Neutrophil (primary cell): ENCODE data around the gene MGMT.

ENCODE experiments used
- H3K27ac ChIP-seq: fragments of 200-600 bp; sonication (generic); 2 replicates; pipeline ENCODE4 v1.5.1; 2016; ENCODE audit warnings: mild to moderate bottlenecking, moderate library complexity
- H3K27me3 ChIP-seq: fragments of 200-600 bp; sonication (generic); 2 replicates; pipeline ENCODE4 v1.6.0; 2016; ENCODE audit warnings: mild to moderate bottlenecking
- H3K36me3 ChIP-seq: fragments of 200-600 bp; sonication (generic); 2 replicates; pipeline ENCODE4 v1.5.1; 2017
- H3K4me1 ChIP-seq, 2 experiments: fragments of 200-600 bp in 1 of 2; sonication (generic) in 1 of 2; 1 replicate in 1 of 2; 2 replicates in 1 of 2; pipeline versions ENCODE4 v1.5.1 to v1.6.1; 2013 to 2016; ENCODE audit warnings: low read depth in 1 of 2, low read length in 1 of 2, mild to moderate bottlenecking in 1 of 2, moderate library complexity in 1 of 2; ENCODE audit not compliant: control insufficient read depth in 1 of 2, insufficient read depth in 1 of 2
- H3K4me3 ChIP-seq, 2 experiments: fragments of 200-600 bp in 1 of 2; sonication (generic) in 1 of 2; 1 replicate in 1 of 2; 2 replicates in 1 of 2; pipeline ENCODE4 v1.5.1; 2013 to 2016; ENCODE audit warnings: low read depth in 1 of 2, low read length in 1 of 2, mild to moderate bottlenecking in 1 of 2, moderate library complexity in 1 of 2
- H3K9me3 ChIP-seq: fragments of 200-600 bp; sonication (generic); 2 replicates; pipeline ENCODE4 v1.5.1; 2016
- CTCF ChIP-seq: fragments of 200-600 bp; sonication (generic); IDR thresholded peaks from 2 replicates; pipeline ENCODE4 v1.5.1; 2016; ENCODE audit warnings: antibody characterized with exemption

Gene MGMT

GRCh38 chr10:129652521-129653201 lies 185.6 kb downstream of the MGMT start:
- no peaks in the 10 kb centered on the region for H3K27me3 ChIP-seq
- H3K9me3 ChIP-seq: no peaks in the 10 kb centered on the region
- TF ChIP-seq CTCF: no peak
- H3K27ac ChIP-seq: no peak overlapping the region
- H3K36me3 ChIP-seq: no peaks in the 10 kb centered on the region
- no peak overlapping the region for H3K4me3 ChIP-seq
- H3K4me1 ChIP-seq: no peaks in the 10 kb centered on the region

DNA sequence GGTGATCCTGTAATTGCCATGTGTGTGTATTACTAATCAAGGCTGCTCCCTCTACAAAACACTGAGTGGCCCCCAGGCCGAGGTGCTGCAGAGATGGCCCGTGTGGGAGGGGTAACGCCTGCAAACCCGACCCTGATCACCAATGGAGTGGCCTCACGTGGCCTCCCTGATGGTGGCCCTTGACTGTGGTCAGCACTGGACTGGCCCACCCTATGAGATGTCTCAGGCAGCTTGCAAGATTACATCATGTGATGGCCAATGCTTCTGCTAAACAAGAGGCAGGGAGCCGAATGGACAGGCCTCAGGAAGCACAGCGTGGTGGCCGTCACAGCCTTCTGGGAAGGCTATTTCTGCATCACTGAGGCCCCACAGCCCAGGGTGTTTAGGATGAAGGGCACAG lies 186.4 kb downstream of the MGMT start:
- H3K4me1 ChIP-seq: no peaks in the 10 kb centered on the region
- TF ChIP-seq CTCF: no peak
- H3K27ac ChIP-seq: no peak overlapping the region
- no peaks in the 10 kb centered on the region for H3K9me3 ChIP-seq
- no peak overlapping the region for H3K4me3 ChIP-seq
- no peaks in the 10 kb centered on the region for H3K36me3 ChIP-seq
- H3K27me3 ChIP-seq: no peaks in the 10 kb centered on the region

DNA sequence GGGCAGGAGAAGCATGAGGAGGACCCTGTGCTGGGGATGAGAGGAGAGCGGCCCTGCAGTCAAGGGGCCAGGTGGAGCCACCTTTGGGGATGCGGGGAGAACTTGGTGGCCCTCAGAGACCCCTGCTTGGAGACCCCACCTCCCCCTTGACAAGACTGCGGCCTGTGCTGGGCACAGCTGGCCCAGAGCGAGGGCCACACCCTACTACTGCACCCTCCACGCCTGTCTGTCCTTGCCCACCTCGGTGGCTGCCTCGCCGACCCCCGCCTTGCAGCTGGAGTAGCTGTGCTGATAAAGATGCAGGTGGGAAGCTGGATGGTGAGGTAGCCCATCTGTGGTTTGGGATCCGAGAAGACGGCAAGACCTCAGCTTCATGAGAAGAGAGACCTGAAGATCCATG lies 186.8 kb downstream of the MGMT start:
- H3K4me1 ChIP-seq: no peaks in the 10 kb centered on the region
- no peak overlapping the region for H3K4me3 ChIP-seq
- no peak for TF ChIP-seq CTCF
- H3K36me3 ChIP-seq: no peaks in the 10 kb centered on the region
- H3K9me3 ChIP-seq: no peaks in the 10 kb centered on the region
- H3K27me3 ChIP-seq: no peaks in the 10 kb centered on the region
- H3K27ac ChIP-seq: no peak overlapping the region

GRCh38 chr10:129654461-129654860 lies 187.4 kb downstream of the MGMT start:
- Histone ChIP-seq H3K4me1 (no peaks in the 10 kb centered on the region), H3K27me3 (no peaks in the 10 kb centered on the region), H3K4me3 (no peak overlapping the region), H3K9me3 (no peaks in the 10 kb centered on the region), H3K27ac (no peak overlapping the region), H3K36me3 (no peaks in the 10 kb centered on the region)
- TF ChIP-seq CTCF: no peak

DNA sequence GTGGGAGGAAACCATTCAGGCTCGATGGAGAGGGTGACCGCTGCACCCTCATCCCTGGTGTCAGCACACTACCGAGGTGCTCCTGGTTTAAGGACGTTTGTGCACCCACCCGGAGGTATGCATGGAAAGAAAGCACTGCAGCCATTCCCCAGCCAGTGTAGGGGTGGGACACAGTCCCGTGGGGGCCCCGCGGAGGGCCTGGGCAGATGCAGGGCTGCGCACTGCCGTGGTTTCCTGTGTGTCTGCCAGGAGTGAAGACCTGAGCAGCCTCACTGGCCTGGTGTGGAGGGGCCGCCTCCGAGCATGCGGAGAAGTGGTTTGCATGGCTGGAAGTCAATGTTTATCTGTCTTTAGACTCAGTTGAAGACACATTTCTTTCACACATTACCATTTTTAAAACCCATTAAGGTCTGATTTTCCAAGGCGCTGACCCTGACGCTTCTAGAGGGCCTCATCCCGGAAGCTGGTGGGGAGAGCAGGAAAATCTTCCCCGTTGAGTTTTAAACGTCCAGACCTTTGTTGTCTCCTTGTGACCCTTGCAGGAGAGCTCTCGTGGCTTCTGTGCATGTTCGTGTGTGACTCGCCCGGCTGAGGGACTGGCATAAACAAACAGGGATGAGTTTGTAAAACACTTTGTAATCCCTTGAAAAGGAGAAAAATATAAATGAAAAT lies 188.1 kb downstream of the MGMT start:
- Histone ChIP-seq H3K27me3 (no peaks in the 10 kb centered on the region), H3K4me3 (no peak overlapping the region), H3K36me3 (no peaks in the 10 kb centered on the region), H3K27ac (no peak overlapping the region), H3K9me3 (no peaks in the 10 kb centered on the region), H3K4me1 (no peaks in the 10 kb centered on the region)
- TF ChIP-seq CTCF: no peak
